Measurements from ENCODE around the gene CTSZ.

The CTSZ gene

DNA sequence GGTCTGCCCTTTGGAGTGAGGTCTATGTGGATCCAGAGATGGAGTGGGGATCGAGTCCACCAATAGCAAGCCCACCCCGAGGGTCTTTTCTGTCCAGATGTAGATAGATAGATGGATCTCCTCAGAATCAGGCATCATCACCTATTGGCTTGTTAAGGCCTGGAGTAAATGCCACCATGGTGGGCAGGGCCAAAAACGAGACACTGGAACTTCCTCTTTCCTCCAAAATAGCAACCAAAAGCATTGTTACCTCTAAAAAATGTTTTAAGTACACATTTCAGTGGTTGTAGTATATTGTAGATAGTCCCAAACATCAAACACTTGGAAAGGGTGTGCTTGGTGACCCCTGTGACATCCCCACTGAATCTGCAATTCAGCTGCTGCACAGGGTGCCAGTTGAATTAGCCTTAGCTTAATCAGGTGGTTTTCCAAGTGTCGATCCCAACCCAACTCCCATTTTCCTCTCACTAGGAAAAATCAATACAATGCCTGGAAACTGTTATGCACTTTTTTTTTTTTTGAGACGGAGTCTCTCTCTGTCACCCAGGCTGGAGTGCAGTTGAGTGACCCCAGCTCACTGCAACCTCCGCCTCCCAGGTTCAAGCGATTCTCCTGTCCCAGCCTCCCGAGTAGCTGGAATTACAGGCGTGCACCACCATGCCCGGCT, 61.0 kb downstream of the CTSZ start:
- no peak for DNase-seq (ENCODE audit: low read depth, low spot score)
